GM08714 (cell line): ENCODE results near the gene USP47.

Source experiments
- H3K4me3 ChIP-seq: fragments of 200-500 bp; sonication (Bioruptor generic); 2 replicates; pipeline ENCODE4 v1.5.1; 2014; ENCODE audit warnings: mild to moderate bottlenecking, low read length, inconsistent platforms
- ZNF274 ChIP-seq: IDR thresholded peaks from 2 replicates; pipeline ENCODE4 v1.6.1; 2012; ENCODE audit warnings: mild to moderate bottlenecking, low read depth, low read length

The USP47 gene

GRCh38 chr11:11915625-11916024, 73.9 kb downstream of the USP47 start:
- TF ChIP-seq ZNF274, result no peak
- H3K4me3 ChIP-seq, result no peak overlapping the region

DNA sequence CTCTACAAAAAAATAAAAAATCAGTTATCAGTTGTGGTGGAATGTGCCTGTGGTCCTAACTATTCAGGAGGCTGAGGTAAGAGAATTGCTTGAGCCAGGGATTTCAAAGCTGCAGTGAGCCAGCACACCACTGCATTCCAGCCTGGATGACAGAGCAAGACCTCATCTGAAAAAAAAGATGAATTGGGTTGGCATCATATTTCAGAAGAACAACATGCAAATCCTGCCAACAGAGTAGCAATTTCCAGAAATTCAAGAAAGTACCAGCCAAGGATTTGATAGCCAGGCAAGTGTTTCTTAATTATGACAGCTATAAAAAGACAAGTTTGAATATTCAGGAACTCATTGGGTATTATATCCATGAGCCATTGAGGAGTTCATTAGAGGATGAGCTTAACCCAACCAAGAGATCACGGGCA, 75.2 kb downstream of the USP47 start:
- H3K4me3 ChIP-seq, result no peak overlapping the region

GRCh38 chr11:11923828-11924227, 82.1 kb downstream of the USP47 start:
- no peak overlapping the region for H3K4me3 ChIP-seq
- TF ChIP-seq ZNF274, result no peak

More for the DNA sequence above, 75.2 kb downstream of the USP47 start:
- TF ChIP-seq ZNF274, result no peak

DNA sequence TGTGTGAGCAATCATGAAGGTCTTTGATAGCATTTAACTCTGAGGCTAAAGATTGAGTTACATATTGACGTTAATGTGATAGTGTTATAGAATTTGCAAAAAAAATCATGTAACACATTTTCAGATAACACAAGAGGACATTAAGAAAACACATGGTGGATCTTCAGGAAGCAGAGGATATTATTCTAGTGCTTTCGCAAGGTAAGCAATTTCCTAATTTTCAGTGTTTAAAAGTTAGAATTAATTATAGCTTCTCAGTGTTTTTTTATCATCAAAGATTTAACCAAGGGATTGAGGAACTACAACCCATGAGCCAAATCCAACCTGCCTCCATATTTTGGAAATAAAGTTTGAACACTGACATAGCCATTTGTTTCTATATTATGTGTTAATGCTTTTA, 88.1 kb downstream of the USP47 start:
- no peak overlapping the region for H3K4me3 ChIP-seq
- TF ChIP-seq ZNF274, result no peak

- TF ChIP-seq ZNF274, result no peak
- H3K4me3 ChIP-seq, result no peak overlapping the region
Observed at GRCh38 chr11:11931461-11932055, 89.8 kb downstream of the USP47 start.

- H3K4me3 ChIP-seq, result no peak overlapping the region
- TF ChIP-seq ZNF274, result no peak
Observed at GRCh38 chr11:11935536-11935935, 93.8 kb downstream of the USP47 start.

DNA sequence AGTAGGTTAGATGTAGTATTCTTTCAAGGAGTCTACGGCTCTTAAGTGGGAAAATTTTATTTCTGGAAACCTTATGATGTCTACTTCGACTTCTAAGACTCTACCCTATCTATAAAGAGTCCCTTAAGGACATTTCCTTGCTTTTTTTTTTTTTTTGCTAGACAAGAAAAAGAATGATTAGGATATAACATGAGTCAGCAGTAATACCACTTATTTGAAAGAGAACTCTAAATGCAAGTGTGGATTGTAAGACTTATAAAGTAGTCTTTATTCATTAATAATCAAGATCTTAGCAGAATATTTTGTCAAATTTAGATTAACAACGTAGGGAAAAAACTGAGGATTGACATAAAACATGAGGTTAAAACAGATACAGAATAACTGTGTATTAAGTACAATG, 95.7 kb downstream of the USP47 start:
- H3K4me3 ChIP-seq, result no peak overlapping the region
- TF ChIP-seq ZNF274, result no peak

DNA sequence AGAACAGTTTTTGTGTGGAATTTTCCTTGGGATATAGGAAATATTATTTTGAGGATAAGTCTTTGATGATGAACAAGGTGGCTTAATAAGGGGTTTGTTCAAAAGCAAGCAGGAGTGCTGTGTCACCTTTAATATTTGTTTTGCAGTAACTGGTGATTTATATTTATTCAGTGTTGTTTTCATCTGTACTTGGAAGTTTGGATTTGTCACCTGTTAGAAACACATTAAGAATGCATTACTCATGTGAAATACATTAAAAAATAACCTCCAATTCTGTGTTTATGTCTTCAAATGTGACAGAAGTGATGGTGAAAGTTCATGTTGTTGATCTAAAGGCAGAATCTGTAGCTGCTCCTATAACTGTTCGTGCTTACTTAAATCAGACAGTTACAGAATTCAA, 96.2 kb downstream of the USP47 start:
- no peak overlapping the region for H3K4me3 ChIP-seq
- TF ChIP-seq ZNF274, result no peak

- no peak overlapping the region for H3K4me3 ChIP-seq
- TF ChIP-seq ZNF274, result no peak
Observed at GRCh38 chr11:11940551-11940950, 98.8 kb downstream of the USP47 start.

GRCh38 chr11:11942668-11943067, 100.9 kb downstream of the USP47 start:
- no peak for TF ChIP-seq ZNF274
- H3K4me3 ChIP-seq, result no peak overlapping the region

- no peak overlapping the region for H3K4me3 ChIP-seq
- no peak for TF ChIP-seq ZNF274
Observed at GRCh38 chr11:11944444-11944843, 102.7 kb downstream of the USP47 start.

- H3K4me3 ChIP-seq, result no peak overlapping the region
- TF ChIP-seq ZNF274, result no peak
Observed at GRCh38 chr11:11946180-11946579, 104.4 kb downstream of the USP47 start.

GRCh38 chr11:11946878-11947277, 105.1 kb downstream of the USP47 start:
- H3K4me3 ChIP-seq, result no peak overlapping the region
- TF ChIP-seq ZNF274, result no peak

- no peak for TF ChIP-seq ZNF274
- H3K4me3 ChIP-seq, result no peak overlapping the region
Observed at GRCh38 chr11:11947825-11948224, 106.1 kb downstream of the USP47 start.

DNA sequence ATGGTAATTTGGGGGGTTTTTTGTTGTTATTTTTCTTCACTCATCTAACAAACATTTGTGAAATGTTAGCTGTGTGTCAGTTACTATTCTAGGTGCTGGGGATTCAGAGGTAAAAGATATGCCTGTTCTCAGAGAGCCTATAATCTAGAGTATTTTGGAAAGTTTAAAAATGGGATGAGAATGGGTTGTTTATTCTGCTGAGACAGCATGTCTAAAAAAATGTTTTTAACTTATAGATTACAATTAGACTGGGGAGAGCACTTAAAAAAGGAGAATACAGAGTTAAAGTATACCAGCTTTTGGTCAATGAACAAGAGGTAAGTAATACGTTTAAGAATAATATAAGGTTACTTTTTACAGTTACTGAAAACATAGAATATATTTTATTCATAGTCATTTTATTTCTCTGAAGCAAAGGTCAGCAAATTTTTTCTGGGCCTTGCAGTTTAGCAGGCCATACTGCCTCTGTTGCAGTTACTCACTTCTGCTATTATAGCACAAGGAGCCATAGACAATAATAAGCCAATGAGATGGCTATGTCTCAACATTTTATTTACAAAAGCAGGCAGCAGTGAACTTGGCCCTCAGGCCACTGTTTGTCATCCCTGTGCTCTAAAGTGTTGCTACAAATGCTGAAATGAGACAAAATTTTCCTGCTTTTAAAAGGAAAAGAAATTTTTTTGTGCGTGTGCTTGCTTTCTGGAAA, 106.6 kb downstream of the USP47 start:
- no peak overlapping the region for H3K4me3 ChIP-seq
- TF ChIP-seq ZNF274, result no peak

- H3K4me3 ChIP-seq, result no peak overlapping the region
- TF ChIP-seq ZNF274, result no peak
Observed at GRCh38 chr11:11949482-11949881, 107.7 kb downstream of the USP47 start.
